ENCODE measurements around the gene SCCPDH.

DNA sequence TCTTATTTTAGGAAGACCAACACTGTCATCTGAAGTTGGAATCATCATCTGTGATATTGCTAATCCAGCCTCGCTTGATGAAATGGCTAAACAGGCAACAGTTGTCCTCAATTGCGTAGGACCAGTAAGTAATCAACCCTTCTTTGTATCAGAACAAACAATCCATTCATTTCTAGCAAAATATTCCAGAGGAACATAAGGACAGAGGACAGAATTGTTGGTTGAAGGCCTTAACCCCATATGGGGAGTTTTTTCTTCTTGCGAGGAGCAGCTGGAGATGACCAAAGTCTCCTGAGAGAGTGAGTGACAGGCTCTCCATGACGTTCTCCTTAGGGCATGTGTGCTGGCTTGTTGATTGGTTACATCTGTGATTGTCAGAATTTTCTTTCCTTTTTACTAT is 2.7 kb downstream of the SCCPDH start:
- TF ChIP-seq, protein P1, sequence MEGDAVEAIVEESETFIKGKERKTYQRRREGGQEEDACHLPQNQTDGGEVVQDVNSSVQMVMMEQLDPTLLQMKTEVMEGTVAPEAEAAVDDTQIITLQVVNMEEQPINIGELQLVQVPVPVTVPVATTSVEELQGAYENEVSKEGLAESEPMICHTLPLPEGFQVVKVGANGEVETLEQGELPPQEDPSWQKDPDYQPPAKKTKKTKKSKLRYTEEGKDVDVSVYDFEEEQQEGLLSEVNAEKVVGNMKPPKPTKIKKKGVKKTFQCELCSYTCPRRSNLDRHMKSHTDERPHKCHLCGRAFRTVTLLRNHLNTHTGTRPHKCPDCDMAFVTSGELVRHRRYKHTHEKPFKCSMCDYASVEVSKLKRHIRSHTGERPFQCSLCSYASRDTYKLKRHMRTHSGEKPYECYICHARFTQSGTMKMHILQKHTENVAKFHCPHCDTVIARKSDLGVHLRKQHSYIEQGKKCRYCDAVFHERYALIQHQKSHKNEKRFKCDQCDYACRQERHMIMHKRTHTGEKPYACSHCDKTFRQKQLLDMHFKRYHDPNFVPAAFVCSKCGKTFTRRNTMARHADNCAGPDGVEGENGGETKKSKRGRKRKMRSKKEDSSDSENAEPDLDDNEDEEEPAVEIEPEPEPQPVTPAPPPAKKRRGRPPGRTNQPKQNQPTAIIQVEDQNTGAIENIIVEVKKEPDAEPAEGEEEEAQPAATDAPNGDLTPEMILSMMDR (IDR thresholded peaks at IDR 0.05; ENCODE audit: low read depth, low read length, missing input control), result no peak
- TF ChIP-seq RAD21 (IDR thresholded peaks at IDR 0.05) (no peak), TAF1 (conservative IDR thresholded peaks at IDR 0.05) (no peak), HNF4G (IDR thresholded peaks at IDR 0.05) (no peak), EGR1 (IDR thresholded peaks at IDR 0.05; ENCODE audit: low read depth in 2 of 2) (no peak)

All from liver (tissue), 3 donors.